BJ (cell line): ENCODE measurements around the gene SLX4. TPM values are rescaled to one million over a fixed set of nuclear protein-coding genes. Genes with fewer than 3 reads are reported as not detected.

Experiments used
- CTCF ChIA-PET: fragments of 350-600 bp; formaldehyde crosslinking; extraction: SDS; loops from one replicate; lab custom pipeline; 2021; ENCODE audit warnings: antibody characterized with exemption, inconsistent platforms; lab: Yijun Ruan, JAX
- POLR2A ChIA-PET: fragments of 300-600 bp; sonication (Branson Sonifier 250); formaldehyde crosslinking; extraction: SDS; loops from one replicate; lab custom pipeline; 2021; ENCODE audit warnings: antibody characterized with exemption; lab: Charles Lee
- DNase-seq: peaks from one replicate; pipeline ENCODE4 v3.0.0-alpha.2; 2011; ENCODE audit warnings: low read depth
- H3K27me3 ChIP-seq: 2 replicates; pipeline ENCODE4 v1.6.0; 2011; ENCODE audit warnings: low read length; ENCODE audit not compliant: control insufficient read depth, insufficient read depth
- H3K36me3 ChIP-seq: 2 replicates; pipeline ENCODE4 v1.5.1; 2011; ENCODE audit warnings: low read length; ENCODE audit not compliant: control insufficient read depth, insufficient read depth
- H3K4me3 ChIP-seq: 2 replicates; pipeline ENCODE4 v1.5.1; 2011; ENCODE audit warnings: low read depth, mild to moderate bottlenecking, control low read depth, low read length
- polyA plus RNA-seq: library from polyadenylated mRNA; depleted of rRNA; stranded (reverse); fragments of >200 nt; gene quantifications from 2 replicates; pipeline ENCODE4 v1.2.3, GENCODE V29; 2011
- TF ChIP-seq, protein P1 (sequence below): IDR thresholded peaks from 2 replicates; pipeline ENCODE4 v1.5.1; 2011; ENCODE audit warnings: low read depth, mild to moderate bottlenecking, control low read depth, inconsistent platforms, low read length, moderate library complexity; ENCODE audit not compliant: insufficient read depth

Gene SLX4
- polyA plus RNA-seq, 1 experiment: 0.92 TPM

DNA sequence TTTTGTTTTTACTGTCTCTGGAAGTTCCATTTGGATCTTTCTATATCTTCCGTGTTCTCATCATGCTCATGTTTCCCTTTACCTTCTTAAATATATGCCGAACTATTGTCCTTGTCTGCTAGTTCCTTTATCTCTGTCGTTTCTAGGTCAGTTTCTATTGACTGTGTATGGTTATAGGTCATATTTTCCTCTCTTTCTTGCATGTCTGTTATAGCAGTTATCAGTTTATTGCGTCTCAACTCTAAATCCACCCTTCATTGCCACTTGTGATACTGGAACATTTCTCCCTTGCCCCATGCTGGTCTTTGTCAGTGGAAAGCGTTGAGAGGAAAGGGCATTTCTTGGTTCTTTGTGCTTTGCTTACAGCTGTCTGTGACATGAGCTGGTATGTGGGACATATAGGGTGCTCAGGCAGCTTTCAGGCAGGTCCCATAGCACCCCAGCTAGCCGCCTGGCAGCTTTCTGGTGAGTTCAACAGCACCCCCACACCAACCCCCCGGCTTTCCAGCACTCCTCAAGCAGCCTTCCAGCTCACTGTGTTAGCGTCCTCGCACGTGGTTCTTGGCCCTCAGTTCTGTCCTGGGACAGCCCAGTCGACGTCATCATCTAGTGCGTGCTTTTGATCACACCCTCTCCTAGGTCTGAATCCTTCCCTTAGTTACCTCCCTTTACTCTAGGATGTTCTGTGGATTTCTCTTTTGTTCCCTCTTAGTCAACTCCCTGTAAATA is 27.7 kb upstream of the SLX4 start:
- H3K36me3 ChIP-seq: peaks cover 11% of the 10 kb centered on the region
- DNase-seq: no peak
- TF ChIP-seq, protein P1, sequence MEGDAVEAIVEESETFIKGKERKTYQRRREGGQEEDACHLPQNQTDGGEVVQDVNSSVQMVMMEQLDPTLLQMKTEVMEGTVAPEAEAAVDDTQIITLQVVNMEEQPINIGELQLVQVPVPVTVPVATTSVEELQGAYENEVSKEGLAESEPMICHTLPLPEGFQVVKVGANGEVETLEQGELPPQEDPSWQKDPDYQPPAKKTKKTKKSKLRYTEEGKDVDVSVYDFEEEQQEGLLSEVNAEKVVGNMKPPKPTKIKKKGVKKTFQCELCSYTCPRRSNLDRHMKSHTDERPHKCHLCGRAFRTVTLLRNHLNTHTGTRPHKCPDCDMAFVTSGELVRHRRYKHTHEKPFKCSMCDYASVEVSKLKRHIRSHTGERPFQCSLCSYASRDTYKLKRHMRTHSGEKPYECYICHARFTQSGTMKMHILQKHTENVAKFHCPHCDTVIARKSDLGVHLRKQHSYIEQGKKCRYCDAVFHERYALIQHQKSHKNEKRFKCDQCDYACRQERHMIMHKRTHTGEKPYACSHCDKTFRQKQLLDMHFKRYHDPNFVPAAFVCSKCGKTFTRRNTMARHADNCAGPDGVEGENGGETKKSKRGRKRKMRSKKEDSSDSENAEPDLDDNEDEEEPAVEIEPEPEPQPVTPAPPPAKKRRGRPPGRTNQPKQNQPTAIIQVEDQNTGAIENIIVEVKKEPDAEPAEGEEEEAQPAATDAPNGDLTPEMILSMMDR: no peak
- CTCF ChIA-PET: interaction anchor here (1.2 kb wide), 1 partner anchor 13 kb away, joined by 3 read pairs; no protein-coding TSS in a partner anchor
- POLR2A ChIA-PET: no interaction called here
- H3K27me3 ChIP-seq: no peaks in the 10 kb centered on the region
- no peak overlapping the region for H3K4me3 ChIP-seq

DNA sequence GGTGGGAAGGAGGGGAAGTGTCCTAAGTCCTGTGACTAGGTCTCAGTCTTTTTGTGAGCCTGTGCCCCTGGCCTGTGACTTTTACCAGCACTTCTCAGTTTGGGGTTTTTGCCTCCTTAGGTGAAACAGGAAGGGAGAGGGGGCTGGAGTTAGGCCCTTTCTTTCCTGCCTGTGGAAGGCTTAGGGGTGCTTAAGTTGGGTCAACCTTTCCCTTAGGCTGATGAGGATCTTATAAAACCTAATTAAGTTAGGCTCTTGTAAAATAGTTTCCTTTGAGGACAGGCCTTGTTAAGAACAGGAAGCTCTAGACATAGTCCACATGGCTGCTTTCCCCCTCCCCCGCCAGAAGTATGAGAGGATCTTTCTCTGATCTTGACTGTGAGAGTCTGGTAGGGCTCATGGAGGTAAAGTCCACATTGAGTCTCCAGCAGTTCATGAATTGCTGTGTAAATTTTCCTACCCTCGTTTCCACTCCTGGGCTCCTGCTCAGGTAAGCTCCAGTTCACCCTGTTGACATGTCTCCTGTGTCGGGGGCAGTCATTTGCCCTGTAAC is 26.0 kb upstream of the SLX4 start:
- TF ChIP-seq, protein P1: no peak
- no peaks in the 10 kb centered on the region for H3K27me3 ChIP-seq
- POLR2A ChIA-PET: no interaction called here
- no peak overlapping the region for H3K4me3 ChIP-seq
- H3K36me3 ChIP-seq: peaks cover 7% of the 10 kb centered on the region
- CTCF ChIA-PET: interaction anchor here (0.6 to 1.2 kb wide), 4 partner anchors 14 to 229 kb away, joined by 3 to 4 read pairs (median 3); no protein-coding TSS in a partner anchor
- no peak for DNase-seq

DNA sequence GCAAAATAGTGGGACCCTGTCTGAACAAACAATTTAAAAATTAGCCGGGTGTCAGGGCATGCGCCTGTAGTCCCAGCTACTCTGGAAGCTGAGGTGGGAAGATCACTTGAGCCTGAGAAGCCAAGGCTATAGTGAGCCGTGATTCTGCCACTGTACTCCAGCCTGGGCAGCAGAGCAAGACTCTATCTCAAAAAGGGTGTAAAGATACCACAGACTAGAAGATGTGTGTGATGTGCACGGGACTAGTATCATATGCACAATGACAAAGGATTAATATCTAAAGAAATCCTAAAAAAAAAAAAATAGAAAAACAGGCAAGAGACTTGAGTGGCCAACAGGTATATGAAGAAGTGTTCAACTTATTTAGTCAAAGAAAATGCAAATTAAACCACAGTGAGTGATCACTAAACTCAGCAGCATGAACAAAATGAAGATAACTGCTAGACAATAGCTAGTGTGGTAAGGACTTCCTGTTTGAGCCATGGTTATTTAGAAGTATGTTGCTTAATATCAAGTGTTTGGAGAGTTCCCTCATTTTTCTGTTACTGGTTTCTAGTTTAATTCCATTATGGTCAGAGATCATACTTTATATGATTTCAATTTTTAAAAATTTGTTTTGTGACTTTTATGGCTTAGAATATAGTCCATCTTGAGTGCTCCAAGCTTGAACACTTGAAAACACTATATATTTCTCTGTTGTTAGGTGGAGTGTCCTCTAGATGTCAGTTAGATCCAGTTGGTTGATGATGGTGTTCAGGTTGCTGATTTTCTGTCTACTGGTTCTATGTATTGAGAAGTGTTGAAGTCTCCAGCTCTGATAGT is 14.7 kb upstream of the SLX4 start:
- Histone ChIP-seq H3K27me3 (no peaks in the 10 kb centered on the region), H3K4me3 (no peak overlapping the region), H3K36me3 (no peaks in the 10 kb centered on the region; the same call in 1 of the 2 replicates)
- TF ChIP-seq, protein P1: no peak
- no peak for DNase-seq
- POLR2A ChIA-PET: no interaction called here
- CTCF ChIA-PET: interaction anchor here (0.6 kb wide), 1 partner anchor 252 kb away, joined by 3 read pairs; no protein-coding TSS in a partner anchor

DNA sequence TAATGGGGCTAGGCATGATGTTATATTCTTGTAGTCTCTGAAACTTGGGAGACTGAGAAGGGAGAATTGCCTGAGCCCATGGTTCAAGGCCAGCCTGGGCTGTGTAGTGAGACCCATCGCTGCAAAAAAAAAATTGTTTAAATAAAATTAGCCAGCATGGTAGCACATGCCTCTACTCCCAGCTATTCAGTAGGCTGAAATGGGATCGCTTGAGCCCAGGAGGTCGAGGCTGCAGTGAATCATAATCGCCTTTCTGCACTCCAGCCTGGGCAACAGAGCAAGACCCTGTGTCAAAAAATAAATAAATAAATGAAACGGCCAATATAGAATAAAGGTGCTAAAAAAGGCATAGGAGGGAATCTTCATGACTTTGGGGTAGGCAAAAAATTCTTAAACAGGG is 13.9 kb upstream of the SLX4 start:
- CTCF ChIA-PET: interaction anchor here (0.9 kb wide), 1 partner anchor 11 kb away, joined by 4 read pairs; no protein-coding TSS in a partner anchor
- H3K27me3 ChIP-seq: no peaks in the 10 kb centered on the region
- POLR2A ChIA-PET: no interaction called here
- no peak overlapping the region for H3K4me3 ChIP-seq
- TF ChIP-seq, protein P1: no peak
- no peaks in the 10 kb centered on the region; the same call in 1 of the 2 replicates for H3K36me3 ChIP-seq
- DNase-seq: no peak
